NCI-H1436 treated with DMSO at 0.1 percent for 48 hours (cell line): ENCODE data around the gene UPF1.
"Not testable (repeated sequence)": the region's sequence is repeated elsewhere in the genome, so short reads cannot be mapped to it uniquely, and the experiment has no call there.

Experiments used
- DNase-seq: peaks from one replicate; lab custom pipeline; 2025; lab: John Stamatoyannopoulos, UW

UPF1 gene

DNA sequence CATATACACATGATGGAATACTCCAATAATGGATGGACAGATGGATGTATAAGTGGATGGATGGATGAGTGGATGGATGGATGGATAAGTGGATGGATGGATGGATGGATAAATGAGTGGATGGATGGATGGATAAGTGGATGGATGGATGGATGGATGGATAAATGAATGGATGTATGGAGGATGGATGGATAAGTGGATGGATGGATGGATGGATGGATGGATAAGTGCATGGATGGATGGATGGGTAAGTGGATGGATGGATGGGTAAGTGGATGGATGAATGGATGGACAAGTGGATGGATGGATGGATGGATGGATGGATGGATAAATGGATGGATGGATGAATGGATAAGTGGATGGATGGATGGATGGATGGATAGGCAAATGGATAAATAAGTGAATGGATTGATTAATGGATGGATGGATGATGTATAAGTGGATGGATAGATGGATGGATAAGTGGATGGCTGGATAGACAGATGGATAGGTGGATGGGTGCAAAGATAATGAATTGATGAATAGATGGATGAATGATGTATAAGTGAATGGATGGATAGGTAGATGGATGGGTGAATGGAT lies 32.3 kb upstream of the UPF1 start:
- DNase-seq, result no peak

- no peak for DNase-seq
Measured at GRCh38 chr19:18800079-18800478, 31.7 kb upstream of the UPF1 start.

- DNase-seq, result no peak
Measured at GRCh38 chr19:18800636-18801035, 31.1 kb upstream of the UPF1 start.

GRCh38 chr19:18802354-18802753 lies 29.4 kb upstream of the UPF1 start:
- DNase-seq, result no peak

GRCh38 chr19:18803550-18804138 lies 28.1 kb upstream of the UPF1 start:
- DNase-seq, result no peak

DNA sequence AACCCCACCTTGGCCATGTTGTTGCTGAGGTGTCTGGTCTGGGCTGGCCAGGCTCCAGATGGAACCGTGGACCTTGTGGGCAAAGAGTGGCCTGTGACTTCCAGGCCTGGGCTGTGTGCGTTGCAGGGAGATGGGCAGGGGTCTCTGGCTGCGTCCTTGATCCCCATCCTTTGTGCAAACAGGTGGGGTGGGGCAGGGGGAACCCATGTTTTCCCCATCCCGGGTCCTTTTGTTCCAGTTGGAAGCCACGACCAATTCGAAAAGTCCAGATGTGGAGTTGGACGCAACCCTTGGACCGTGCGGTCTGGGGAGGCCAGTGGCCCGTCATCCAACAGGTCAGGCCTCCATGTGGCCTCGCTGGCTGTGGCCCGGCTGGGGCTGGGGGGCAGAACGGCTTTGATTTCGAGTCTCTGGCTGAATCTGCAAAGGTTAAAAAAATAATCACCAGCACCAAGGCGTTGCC lies 27.6 kb upstream of the UPF1 start:
- no peak for DNase-seq

- DNase-seq, result no peak
Measured at GRCh38 chr19:18804643-18805042, 27.1 kb upstream of the UPF1 start.

DNA sequence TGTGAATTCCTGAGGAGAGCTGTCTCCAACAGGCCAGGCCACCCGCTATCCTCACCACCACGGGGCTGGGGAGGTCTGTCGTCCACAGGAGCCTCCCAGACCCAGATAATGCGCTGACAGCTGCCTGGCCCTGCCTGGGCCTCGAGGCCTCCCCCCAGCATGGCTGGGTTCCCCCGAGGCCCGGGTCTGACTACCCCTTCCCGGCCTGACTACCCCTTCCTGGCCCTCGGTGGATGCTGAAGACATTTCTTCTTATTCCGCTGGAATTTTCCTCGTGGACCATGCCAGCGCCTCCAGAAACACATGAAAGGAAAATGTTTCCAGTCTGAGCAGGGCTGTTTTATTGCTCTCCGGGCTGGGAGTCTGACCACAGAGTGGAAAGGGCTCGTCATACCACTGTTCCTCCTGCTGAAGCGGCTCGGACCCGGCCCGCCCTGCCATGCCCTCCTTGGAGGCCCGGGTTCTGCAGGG lies 23.9 kb upstream of the UPF1 start:
- DNase-seq, result no peak

GRCh38 chr19:18809149-18809868 lies 22.4 kb upstream of the UPF1 start:
- DNase-seq, result no peak

GRCh38 chr19:18811638-18812037 lies 20.1 kb upstream of the UPF1 start:
- not testable (repeated sequence) for DNase-seq

DNA sequence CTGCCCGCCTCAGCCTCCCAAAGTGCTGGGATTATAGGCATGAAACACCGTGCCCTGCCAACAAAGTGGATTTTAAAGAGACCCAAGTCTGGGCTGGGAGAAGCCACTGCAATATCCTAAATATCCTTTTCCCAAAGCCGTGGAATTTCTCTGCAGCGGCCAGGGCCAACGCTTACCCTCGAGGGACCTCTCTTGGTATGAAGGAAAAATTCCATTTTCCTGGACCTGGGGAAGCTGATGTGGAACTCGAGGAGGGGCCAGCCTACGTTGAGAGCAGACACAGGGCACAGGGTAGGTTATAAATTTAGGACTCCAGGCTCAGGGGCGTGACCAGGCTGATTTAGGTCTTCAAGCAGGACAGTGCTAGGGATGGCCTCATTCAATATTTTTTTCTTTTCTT lies 17.7 kb upstream of the UPF1 start:
- DNase-seq, result no peak

GRCh38 chr19:18815673-18816072 lies 16.1 kb upstream of the UPF1 start:
- DNase-seq, result no peak

GRCh38 chr19:18816645-18817044 lies 15.1 kb upstream of the UPF1 start:
- not testable (repeated sequence) for DNase-seq

- DNase-seq, result no peak
Measured at GRCh38 chr19:18817574-18817973, 14.2 kb upstream of the UPF1 start.

- no peak for DNase-seq
Measured at GRCh38 chr19:18828786-18829185, 3.0 kb upstream of the UPF1 start.

GRCh38 chr19:18830488-18830887 lies 1.3 kb upstream of the UPF1 start:
- no peak for DNase-seq

- DNase-seq, result no peak
Measured at GRCh38 chr19:18832306-18833140, 764 bp downstream of the UPF1 start.

DNA sequence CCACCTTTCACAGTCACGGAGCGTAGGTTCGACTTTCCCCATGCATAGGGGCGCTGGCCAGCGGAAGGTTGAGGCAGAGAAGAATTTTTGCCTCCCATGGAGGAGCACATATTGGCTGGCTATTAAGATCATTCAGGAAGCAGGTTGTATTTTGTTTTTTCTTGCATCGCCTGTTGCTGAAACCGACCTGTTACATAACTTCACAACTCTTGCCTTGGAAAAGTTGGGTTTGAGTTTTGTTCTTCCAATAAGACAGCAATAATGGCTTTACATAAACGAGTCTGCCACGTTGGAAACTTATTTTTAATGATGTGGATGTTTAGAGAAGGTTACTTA lies 1.4 kb downstream of the UPF1 start:
- no peak for DNase-seq

- no peak for DNase-seq
Measured at GRCh38 chr19:18833849-18834643, 2.3 kb downstream of the UPF1 start.

GRCh38 chr19:18834644-18834984 lies 2.9 kb downstream of the UPF1 start:
- DNase-seq, result no peak

DNA sequence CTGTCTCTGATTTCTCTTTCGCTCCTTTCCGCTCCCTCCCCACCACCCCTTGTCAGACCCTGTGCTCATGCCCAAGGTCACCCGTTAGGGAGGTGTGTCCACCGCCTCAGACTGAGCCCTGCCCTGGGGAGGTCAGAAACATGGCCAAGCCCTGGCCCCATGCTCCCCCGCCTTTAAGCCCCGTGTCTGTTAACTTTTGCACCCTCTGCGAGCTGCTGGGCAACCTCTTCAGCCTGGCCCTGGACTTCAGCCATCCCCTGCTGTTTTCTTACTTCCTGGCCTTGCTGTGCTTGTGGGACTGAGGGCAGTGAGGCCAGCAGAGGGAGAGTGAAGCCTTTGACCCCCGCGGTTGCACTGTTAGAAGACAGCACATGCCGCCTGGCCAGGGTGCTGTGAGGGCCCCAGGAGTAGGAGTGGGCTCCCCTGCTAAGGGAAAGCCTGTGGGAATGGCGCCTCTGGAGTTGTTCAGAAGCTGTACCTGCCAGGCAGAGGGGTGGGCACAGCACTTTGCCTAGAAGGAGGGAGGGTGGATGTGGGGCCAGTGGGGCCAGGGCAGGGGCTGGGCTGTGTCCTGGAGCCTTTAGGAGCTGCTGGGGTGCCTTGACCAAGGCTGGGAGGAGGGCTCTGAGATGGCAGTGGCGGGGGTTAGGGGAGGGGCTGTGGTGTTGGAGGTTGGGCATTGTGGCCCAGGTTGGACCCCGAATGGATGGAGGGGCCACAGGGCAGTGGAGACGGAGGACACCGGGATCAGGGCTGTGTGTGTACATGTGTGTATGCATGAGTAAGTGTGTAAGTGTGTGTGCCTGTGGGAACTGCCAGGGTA lies 7.9 kb downstream of the UPF1 start:
- no peak for DNase-seq
